ENCODE results near the gene MTA3.

The MTA3 gene

GRCh38 chr2:42784204-42784880 is 215.9 kb downstream of the MTA3 start:
- no peak overlapping the region for H3K4me2 ChIP-seq (ENCODE audit: low read length)
- no peak overlapping the region for H2AFZ ChIP-seq
- no peak overlapping the region for H3K9ac ChIP-seq
- H3K9me3 ChIP-seq (ENCODE audit: control insufficient read depth, low read length) = no peaks in the 10 kb centered on the region
- no peaks in the 10 kb centered on the region for H3K27me3 ChIP-seq (ENCODE audit: control insufficient read depth, insufficient read depth, low read length)
- TF ChIP-seq CTCF (IDR thresholded peaks at IDR 0.05) = no peak
- no peaks in the 10 kb centered on the region for H3K4me1 ChIP-seq
- H3K36me3 ChIP-seq (ENCODE audit: control insufficient read depth, insufficient read depth, low read length) = no peaks in the 10 kb centered on the region
- no peak overlapping the region for H3K27ac ChIP-seq
- H3K79me2 ChIP-seq = no peaks in the 10 kb centered on the region
- no peak overlapping the region for H3K4me3 ChIP-seq (ENCODE audit: low read depth, low read length)

- Histone ChIP-seq H3K36me3 (ENCODE audit: control insufficient read depth, insufficient read depth, low read length) (no peaks in the 10 kb centered on the region), H2AFZ (no peak overlapping the region), H3K79me2 (no peaks in the 10 kb centered on the region), H3K4me3 (ENCODE audit: low read depth, low read length) (no peak overlapping the region), H3K27me3 (ENCODE audit: control insufficient read depth, insufficient read depth, low read length) (no peaks in the 10 kb centered on the region), H3K9ac (no peak overlapping the region), H3K4me1 (no peaks in the 10 kb centered on the region), H3K4me2 (ENCODE audit: low read length) (no peak overlapping the region), H3K27ac (no peak overlapping the region), H3K9me3 (ENCODE audit: control insufficient read depth, low read length) (no peaks in the 10 kb centered on the region)
- no peak for TF ChIP-seq CTCF (IDR thresholded peaks at IDR 0.05)
Observed at GRCh38 chr2:42786561-42787345, 218.3 kb downstream of the MTA3 start.

GRCh38 chr2:42787424-42787787 is 219.0 kb downstream of the MTA3 start:
- Histone ChIP-seq H2AFZ (no peak overlapping the region), H3K79me2 (no peaks in the 10 kb centered on the region), H3K9me3 (ENCODE audit: control insufficient read depth, low read length) (no peaks in the 10 kb centered on the region), H3K4me2 (ENCODE audit: low read length) (no peak overlapping the region), H3K27me3 (ENCODE audit: control insufficient read depth, insufficient read depth, low read length) (no peaks in the 10 kb centered on the region), H3K9ac (no peak overlapping the region), H3K36me3 (ENCODE audit: control insufficient read depth, insufficient read depth, low read length) (no peaks in the 10 kb centered on the region), H3K4me1 (no peaks in the 10 kb centered on the region), H3K27ac (no peak overlapping the region), H3K4me3 (ENCODE audit: low read depth, low read length) (no peak overlapping the region)
- no peak for TF ChIP-seq CTCF (IDR thresholded peaks at IDR 0.05)

GRCh38 chr2:42787788-42788477 is 219.5 kb downstream of the MTA3 start:
- no peaks in the 10 kb centered on the region for H3K27me3 ChIP-seq (ENCODE audit: control insufficient read depth, insufficient read depth, low read length)
- no peak overlapping the region for H3K4me2 ChIP-seq (ENCODE audit: low read length)
- no peak for TF ChIP-seq CTCF (IDR thresholded peaks at IDR 0.05)
- no peak overlapping the region for H3K4me3 ChIP-seq (ENCODE audit: low read depth, low read length)
- H3K9me3 ChIP-seq (ENCODE audit: control insufficient read depth, low read length) = no peaks in the 10 kb centered on the region
- no peak overlapping the region for H2AFZ ChIP-seq
- H3K36me3 ChIP-seq (ENCODE audit: control insufficient read depth, insufficient read depth, low read length) = no peaks in the 10 kb centered on the region
- no peaks in the 10 kb centered on the region for H3K4me1 ChIP-seq
- H3K9ac ChIP-seq = no peak overlapping the region
- H3K79me2 ChIP-seq = no peaks in the 10 kb centered on the region
- H3K27ac ChIP-seq = no peak overlapping the region

Measured in parathyroid adenoma (tissue), 2 donors.